Adipocyte (in vitro differentiated cells): Measurements from ENCODE around the gene CCDC170.

ENCODE experiments used
- DNase-seq: peaks from one replicate; pipeline ENCODE4 v3.0.0-alpha.2; 2015; ENCODE audit warnings: low read depth
- H3K27me3 ChIP-seq: replicated peaks from 2 replicates; pipeline ENCODE4 v1.7.0; 2013; ENCODE audit warnings: mild to moderate bottlenecking, low read length, moderate library complexity; ENCODE audit not compliant: control insufficient read depth, insufficient read depth
- H3K36me3 ChIP-seq: 2 replicates; pipeline ENCODE4 v1.7.0; 2013; ENCODE audit warnings: low read length, mild to moderate bottlenecking, moderate library complexity; ENCODE audit not compliant: control insufficient read depth, insufficient read depth, severe bottlenecking
- H3K4me1 ChIP-seq: 2 replicates; pipeline ENCODE4 v1.7.0; 2013; ENCODE audit warnings: mild to moderate bottlenecking, low read length, moderate library complexity; ENCODE audit not compliant: control insufficient read depth, insufficient read depth
- H3K4me3 ChIP-seq: 2 replicates; pipeline ENCODE4 v1.7.0; 2013; ENCODE audit warnings: mild to moderate bottlenecking, low read length, moderate library complexity
- H3K9ac ChIP-seq: 2 replicates; pipeline ENCODE4 v1.7.0; 2013; ENCODE audit warnings: mild to moderate bottlenecking, low read length, moderate library complexity
- H3K9me3 ChIP-seq: 2 replicates; pipeline ENCODE4 v1.7.0; 2013; ENCODE audit warnings: mild to moderate bottlenecking, low read length, moderate library complexity; ENCODE audit not compliant: control insufficient read depth

The CCDC170 gene

GRCh38 chr6:151494936-151495320 is 1.1 kb downstream of the CCDC170 start:
- no peaks in the 10 kb centered on the region for H3K9me3 ChIP-seq
- peak overlapping the region; percentile 81 for H3K4me3 ChIP-seq
- no peaks in the 10 kb centered on the region for H3K36me3 ChIP-seq
- peaks cover 15% of the 10 kb centered on the region for H3K4me1 ChIP-seq
- H3K27me3 ChIP-seq, result no peaks in the 10 kb centered on the region
- peak overlapping the region; percentile 81 for H3K9ac ChIP-seq
- DNase-seq, result no peak

- Histone ChIP-seq H3K9me3 (no peaks in the 10 kb centered on the region), H3K4me1 (peaks cover 15% of the 10 kb centered on the region), H3K9ac (no peak overlapping the region), H3K36me3 (no peaks in the 10 kb centered on the region), H3K27me3 (no peaks in the 10 kb centered on the region), H3K4me3 (no peak overlapping the region)
- DNase-seq, result no peak
Observed at GRCh38 chr6:151495380-151495779, 1.6 kb downstream of the CCDC170 start.

- no peaks in the 10 kb centered on the region for H3K9me3 ChIP-seq
- H3K4me1 ChIP-seq, result peaks cover 24% of the 10 kb centered on the region
- DNase-seq, result no peak
- H3K27me3 ChIP-seq, result no peaks in the 10 kb centered on the region
- H3K4me3 ChIP-seq, result no peak overlapping the region
- no peak overlapping the region for H3K9ac ChIP-seq
- no peaks in the 10 kb centered on the region for H3K36me3 ChIP-seq
Observed at GRCh38 chr6:151497905-151498304, 4.1 kb downstream of the CCDC170 start.

- no peaks in the 10 kb centered on the region for H3K36me3 ChIP-seq
- peaks cover 21% of the 10 kb centered on the region for H3K4me1 ChIP-seq
- no peaks in the 10 kb centered on the region for H3K9me3 ChIP-seq
- H3K4me3 ChIP-seq, result no peak overlapping the region
- H3K27me3 ChIP-seq, result no peaks in the 10 kb centered on the region
- DNase-seq, result peak; percentile 70
- no peak overlapping the region for H3K9ac ChIP-seq
Observed at GRCh38 chr6:151498327-151498726, 4.5 kb downstream of the CCDC170 start.

GRCh38 chr6:151499551-151499950 is 5.7 kb downstream of the CCDC170 start:
- Histone ChIP-seq H3K27me3 (no peaks in the 10 kb centered on the region), H3K36me3 (no peaks in the 10 kb centered on the region), H3K9me3 (no peaks in the 10 kb centered on the region), H3K4me1 (peaks cover 18% of the 10 kb centered on the region), H3K4me3 (no peak overlapping the region), H3K9ac (no peak overlapping the region)
- no peak for DNase-seq

GRCh38 chr6:151501511-151502136 is 7.8 kb downstream of the CCDC170 start:
- peaks cover 18% of the 10 kb centered on the region for H3K4me1 ChIP-seq
- H3K9me3 ChIP-seq, result no peaks in the 10 kb centered on the region
- H3K36me3 ChIP-seq, result no peaks in the 10 kb centered on the region

GRCh38 chr6:151502499-151502898 is 8.7 kb downstream of the CCDC170 start:
- H3K9me3 ChIP-seq, result no peaks in the 10 kb centered on the region
- no peaks in the 10 kb centered on the region for H3K27me3 ChIP-seq
- peak overlapping the region; percentile 29 for H3K4me3 ChIP-seq
- H3K9ac ChIP-seq, result no peak overlapping the region
- H3K4me1 ChIP-seq, result peaks cover 18% of the 10 kb centered on the region
- DNase-seq, result peak; percentile 37
- no peaks in the 10 kb centered on the region for H3K36me3 ChIP-seq

More at GRCh38 chr6:151501511-151502136, 7.8 kb downstream of the CCDC170 start:
- Histone ChIP-seq H3K9ac (no peak overlapping the region), H3K27me3 (no peaks in the 10 kb centered on the region), H3K4me3 (no peak overlapping the region)
- no peak for DNase-seq

GRCh38 chr6:151506761-151507160 is 12.9 kb downstream of the CCDC170 start:
- Histone ChIP-seq H3K4me1 (peaks cover 8% of the 10 kb centered on the region), H3K9ac (no peak overlapping the region), H3K4me3 (no peak overlapping the region), H3K9me3 (no peaks in the 10 kb centered on the region), H3K36me3 (no peaks in the 10 kb centered on the region), H3K27me3 (no peaks in the 10 kb centered on the region)
- DNase-seq, result no peak

GRCh38 chr6:151509048-151509447 is 15.2 kb downstream of the CCDC170 start:
- Histone ChIP-seq H3K4me1 (no peaks in the 10 kb centered on the region), H3K4me3 (no peak overlapping the region), H3K9ac (no peak overlapping the region), H3K27me3 (no peaks in the 10 kb centered on the region), H3K9me3 (no peaks in the 10 kb centered on the region), H3K36me3 (no peaks in the 10 kb centered on the region)
- no peak for DNase-seq

GRCh38 chr6:151512481-151512880 is 18.7 kb downstream of the CCDC170 start:
- no peak overlapping the region for H3K4me3 ChIP-seq
- no peaks in the 10 kb centered on the region for H3K27me3 ChIP-seq
- no peaks in the 10 kb centered on the region for H3K9me3 ChIP-seq
- DNase-seq, result no peak
- H3K36me3 ChIP-seq, result no peaks in the 10 kb centered on the region
- H3K9ac ChIP-seq, result no peak overlapping the region
- no peaks in the 10 kb centered on the region for H3K4me1 ChIP-seq

- peaks cover 14% of the 10 kb centered on the region for H3K9me3 ChIP-seq
- H3K9ac ChIP-seq, result no peak overlapping the region
- H3K27me3 ChIP-seq, result no peaks in the 10 kb centered on the region
- no peak overlapping the region for H3K4me3 ChIP-seq
- no peaks in the 10 kb centered on the region for H3K4me1 ChIP-seq
- no peaks in the 10 kb centered on the region for H3K36me3 ChIP-seq
- no peak for DNase-seq
Observed at GRCh38 chr6:151514000-151514730, 20.3 kb downstream of the CCDC170 start.
